SK-N-MC (cell line): ENCODE data around the gene MPDZ.

Source experiments
- EZH2 ChIP-seq: fragments of 200-600 bp; sonication (generic); IDR thresholded peaks from one replicate; pipeline ENCODE4 v1.6.1; 2017; ENCODE audit warnings: antibody characterized with exemption
- POLR2AphosphoS5 ChIP-seq: IDR thresholded peaks from 2 replicates; pipeline ENCODE4 v1.6.1; 2012; ENCODE audit warnings: mild to moderate bottlenecking, low read depth, low read length, borderline replicate concordance

- no peak for TF ChIP-seq EZH2
- TF ChIP-seq POLR2AphosphoS5, result no peak
Measured at GRCh38 chr9:13139641-13140171, 139.8 kb downstream of the MPDZ start.
